Measurements from ENCODE around the gene PHC1.

PHC1 gene

DNA sequence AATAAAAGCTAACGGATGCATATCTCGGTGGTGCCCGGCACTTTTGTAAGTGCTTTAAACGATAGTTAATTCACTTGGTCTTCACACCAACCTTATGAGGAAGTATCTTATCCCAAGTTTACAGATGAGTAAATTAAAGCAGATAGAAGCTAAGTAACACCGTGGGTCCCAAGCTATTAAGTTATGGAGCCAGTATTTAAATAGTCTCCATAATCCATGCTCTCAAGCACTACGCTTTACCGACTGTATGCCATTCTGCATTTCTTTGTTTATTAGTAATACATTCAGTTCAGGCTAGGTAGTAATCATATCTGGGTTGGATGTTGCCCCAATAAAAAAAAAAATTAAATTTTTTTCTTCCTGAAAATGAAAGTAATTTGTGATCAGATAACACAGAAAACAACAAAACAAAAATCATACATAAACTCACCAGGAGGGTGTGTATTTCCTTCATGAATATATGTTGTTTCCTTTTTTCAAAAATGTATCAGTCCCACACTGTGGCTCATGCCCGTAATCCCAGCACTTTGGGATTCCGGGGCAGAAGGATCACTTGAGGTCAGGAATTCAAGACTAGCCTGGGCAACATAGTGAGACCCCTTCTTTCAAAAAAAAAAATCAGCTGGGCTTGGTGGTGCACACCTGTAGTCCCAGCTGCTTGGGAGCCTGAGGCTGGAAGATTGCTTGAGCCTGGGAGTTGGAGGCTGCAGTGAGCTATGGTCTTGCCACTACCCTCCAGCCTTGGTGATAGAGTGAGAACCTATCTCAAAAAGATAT is 36.6 kb downstream of the PHC1 start:
- no peak for DNase-seq

GRCh38 chr12:8951744-8952143 is 37.4 kb downstream of the PHC1 start:
- DNase-seq = no peak

DNA sequence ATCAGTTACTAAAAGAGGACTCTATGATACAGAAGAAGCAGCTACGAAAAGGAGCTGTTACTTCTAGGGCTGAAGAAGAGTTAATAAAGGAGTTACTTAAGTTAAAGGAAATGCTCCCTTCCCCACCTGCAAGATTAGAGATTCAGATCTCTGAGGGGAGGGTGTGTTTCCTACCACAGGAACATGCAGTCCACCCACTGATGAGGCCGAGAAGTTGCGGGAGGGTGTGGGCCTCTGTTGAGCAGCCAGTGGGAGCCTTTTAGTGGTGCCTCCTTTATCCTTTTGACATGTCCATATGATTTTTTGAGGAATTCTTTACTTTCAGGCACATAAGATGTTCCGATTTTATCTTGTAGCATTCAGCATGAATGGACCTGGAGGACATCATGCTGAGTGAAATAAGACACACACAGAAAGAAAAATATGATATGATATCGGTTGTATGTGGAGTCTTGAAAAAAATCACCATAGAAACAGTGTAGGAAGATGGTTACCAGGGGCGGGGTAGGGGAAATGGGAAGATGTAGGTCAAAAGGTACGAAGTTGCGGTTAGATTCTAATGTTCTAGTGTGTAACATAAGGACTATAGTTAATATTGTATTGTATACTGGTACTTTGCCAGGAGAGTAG is 39.6 kb downstream of the PHC1 start:
- no peak for DNase-seq

- no peak for DNase-seq
Measured at GRCh38 chr12:8956073-8956472, 41.8 kb downstream of the PHC1 start.

DNA sequence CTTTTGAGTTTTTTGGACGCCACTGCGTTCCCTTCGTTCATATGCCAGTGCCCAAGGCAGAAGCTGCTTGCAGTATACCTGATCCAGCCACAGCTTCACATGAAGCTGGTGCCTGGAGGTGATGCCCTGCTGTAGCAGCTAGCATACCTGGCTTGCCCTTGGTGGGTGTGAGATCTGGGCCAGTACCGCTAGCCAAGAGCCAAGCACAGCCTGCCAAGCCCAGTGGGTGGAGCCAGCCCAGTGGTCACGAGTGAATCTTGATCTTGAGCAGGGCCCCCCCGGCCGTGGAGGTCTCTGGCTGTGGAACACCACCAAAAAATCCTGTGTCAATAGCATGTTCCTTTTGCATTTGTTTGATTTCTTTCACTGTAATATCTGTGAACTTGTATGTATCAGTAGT is 42.5 kb downstream of the PHC1 start:
- no peak for DNase-seq

DNA sequence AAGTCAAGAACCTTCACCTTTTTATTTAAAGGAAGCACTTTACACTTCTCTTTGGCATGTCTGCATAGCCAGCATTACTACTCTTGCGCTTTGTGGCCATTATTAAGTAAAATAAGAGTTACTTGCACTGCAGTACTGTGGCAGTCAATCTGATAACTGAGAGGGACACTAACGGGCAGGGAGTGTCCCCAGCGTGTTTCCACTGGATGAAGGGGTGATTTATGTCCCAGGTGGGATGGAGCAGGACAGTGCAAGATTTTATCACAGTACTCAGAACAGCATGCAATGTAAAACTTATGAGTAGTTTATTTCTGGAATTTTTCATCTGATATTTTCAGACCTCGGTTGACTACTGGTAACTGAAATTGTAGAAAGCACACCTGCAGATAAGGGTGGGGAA is 43.3 kb downstream of the PHC1 start:
- DNase-seq = no peak

- DNase-seq = no peak
Measured at GRCh38 chr12:8958066-8958465, 43.8 kb downstream of the PHC1 start.

DNA sequence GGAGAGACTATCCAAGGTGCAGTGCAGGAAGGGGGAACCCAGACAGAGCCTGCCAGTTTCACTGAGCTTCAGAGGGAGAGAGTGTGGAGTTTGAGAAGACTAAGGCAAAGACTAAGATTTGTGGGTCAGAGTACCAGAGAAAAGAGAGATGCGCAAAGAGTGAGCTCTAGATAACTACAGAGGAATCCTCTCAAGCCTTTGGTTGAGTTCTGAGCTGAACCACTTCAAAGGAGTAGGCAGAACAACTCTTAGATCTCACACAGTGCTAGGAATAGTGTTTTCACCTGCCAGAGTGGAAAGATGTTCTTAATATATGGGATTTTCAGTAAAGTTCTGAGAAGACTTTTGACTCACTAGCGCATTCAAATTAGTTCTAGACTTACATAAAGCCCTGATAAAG is 45.9 kb downstream of the PHC1 start:
- no peak for DNase-seq

DNA sequence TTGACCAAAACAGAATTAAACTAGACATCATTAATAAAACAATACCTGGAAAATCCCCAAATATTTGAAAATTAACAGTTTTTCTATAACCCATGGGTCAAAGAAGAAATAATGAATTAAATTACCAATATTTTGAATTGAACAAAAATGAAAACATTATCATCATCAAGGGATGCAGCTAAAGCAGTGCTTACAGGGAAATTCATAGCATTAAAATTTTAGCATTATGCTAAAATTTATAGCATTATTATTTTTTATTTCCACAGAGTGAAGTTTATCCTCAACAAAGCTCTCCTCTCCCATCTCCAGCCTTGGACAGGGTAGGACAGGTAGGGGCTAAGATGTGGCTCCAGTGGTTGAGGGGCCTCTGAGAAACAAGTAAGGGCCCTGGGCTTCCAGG is 54.5 kb downstream of the PHC1 start:
- DNase-seq = no peak

DNA sequence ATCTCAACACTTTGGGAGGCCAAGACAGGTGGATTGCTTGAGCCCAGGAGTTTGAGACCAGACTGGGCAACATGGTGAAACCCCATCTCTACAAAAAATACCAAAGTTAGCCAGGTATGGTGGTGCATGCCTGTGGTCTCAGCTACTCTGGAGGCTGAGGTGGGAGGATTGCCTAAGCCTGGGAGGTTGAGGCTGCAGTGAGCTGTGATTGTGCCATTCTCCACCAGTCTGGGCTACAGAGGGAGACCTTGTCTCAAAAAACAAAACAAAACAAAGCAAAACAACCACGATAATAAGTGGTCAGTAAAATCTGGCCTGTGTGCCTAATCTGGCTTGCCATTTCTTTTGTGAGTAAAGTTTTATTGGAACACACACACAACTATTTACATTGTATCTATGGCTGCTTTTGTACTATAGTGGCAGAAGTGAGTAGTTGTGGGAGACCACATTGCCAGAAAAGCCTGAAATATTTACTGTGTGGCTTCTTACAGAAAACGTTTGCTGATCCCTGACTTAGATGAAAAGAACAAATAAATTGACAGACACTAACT is 55.6 kb downstream of the PHC1 start:
- no peak for DNase-seq

GRCh38 chr12:8970432-8970831 is 56.1 kb downstream of the PHC1 start:
- no peak for DNase-seq

- no peak for DNase-seq
Measured at GRCh38 chr12:8980137-8980536, 65.8 kb downstream of the PHC1 start.

DNA sequence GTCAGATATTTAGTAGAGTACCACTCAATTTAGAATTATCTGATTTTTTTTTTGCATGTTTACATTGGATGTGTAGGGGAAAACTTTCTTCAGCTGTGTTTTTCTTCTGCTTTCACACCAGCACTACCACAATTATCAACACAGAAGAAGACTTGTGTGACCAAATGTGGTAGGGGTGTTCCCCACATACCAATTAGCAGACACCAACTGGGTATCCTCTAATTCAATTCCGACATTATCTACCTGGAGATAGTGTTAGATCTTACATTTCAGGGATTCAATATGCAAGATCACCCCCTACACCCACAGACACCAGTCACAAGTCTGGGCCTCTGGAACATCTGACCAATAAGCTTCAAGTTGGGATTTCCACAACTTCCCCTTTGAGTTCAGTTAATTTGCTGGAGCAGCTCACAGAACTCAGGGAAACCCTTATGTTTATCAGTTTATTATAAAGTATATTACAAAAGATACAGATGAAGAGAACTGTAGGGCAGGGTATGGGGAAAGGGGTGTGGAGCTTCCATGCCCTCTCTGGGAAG is 71.0 kb downstream of the PHC1 start:
- DNase-seq = no peak

DNA sequence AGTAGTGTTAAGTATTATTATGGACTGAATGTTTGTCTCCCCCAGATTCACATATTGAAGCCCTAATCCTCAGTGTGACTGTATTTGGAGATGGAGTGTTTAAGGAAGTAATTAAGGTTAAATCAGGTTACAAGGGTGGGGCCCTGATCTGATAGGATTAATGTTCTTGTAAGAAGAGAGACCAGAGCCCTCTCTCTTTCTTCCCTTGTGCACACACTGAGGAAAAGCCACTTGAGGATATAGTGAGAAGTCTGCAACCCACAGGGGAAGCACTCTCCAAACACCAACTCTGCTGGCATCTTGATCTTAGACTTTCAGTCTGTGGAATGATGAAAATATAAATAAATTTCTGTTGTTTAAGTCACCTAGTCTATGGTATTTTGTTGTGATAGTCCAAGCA is 72.9 kb downstream of the PHC1 start:
- DNase-seq = no peak

- DNase-seq = no peak
Measured at GRCh38 chr12:8987685-8988084, 73.4 kb downstream of the PHC1 start.

- DNase-seq = no peak
Measured at GRCh38 chr12:8989413-8989812, 75.1 kb downstream of the PHC1 start, which contains the start of gene KLRG1. KLRG1 (plus strand) TSS chr12:8989546; CDS start chr12:8989636, 90 bp downstream.
